OCI-LY3 (cell line): Measurements from ENCODE around the gene EXOC4.
A peak's percentile ranks its signal among the peaks of the same experiment; 100 is the strongest.

Experiments used
- H2AFZ ChIP-seq: fragments of 200-600, 300-600 bp; shearing (Covaris generic); 2 replicates; pipeline ENCODE4 v1.6.0; 2014; ENCODE audit warnings: antibody characterized with exemption, low read depth, low read length
- H3K27ac ChIP-seq: fragments of 200-600, 300-600 bp; sonication (generic); 2 replicates; pipeline ENCODE4 v1.5.1; 2014; ENCODE audit warnings: mild to moderate bottlenecking, low read length, moderate library complexity, mixed read lengths
- H3K27me3 ChIP-seq: fragments of 200-600, 300-600 bp; sonication (generic); 2 replicates; pipeline ENCODE4 v1.6.1; 2014; ENCODE audit warnings: low read depth, low read length, mixed read lengths
- H3K36me3 ChIP-seq: fragments of 200-600, 300-600 bp; sonication (generic); replicated peaks from 2 replicates; pipeline ENCODE3; 2014; ENCODE audit warnings: low read depth, low read length, mixed read lengths
- H3K4me1 ChIP-seq: fragments of 300-600, 200-600 bp; sonication (generic); 2 replicates; pipeline ENCODE4 v1.6.1; 2014; ENCODE audit warnings: low read length, mixed read lengths
- H3K4me2 ChIP-seq: fragments of 200-600, 300-600 bp; sonication (generic); 2 replicates; pipeline ENCODE4 v1.6.1; 2014; ENCODE audit warnings: low read length, mixed read lengths
- H3K4me3 ChIP-seq: fragments of 300-600, 200-600 bp; sonication (generic); 2 replicates; pipeline ENCODE4 v1.5.1; 2014; ENCODE audit warnings: antibody characterized with exemption, mild to moderate bottlenecking, low read length, moderate library complexity
- H3K79me2 ChIP-seq: fragments of 300-600, 200-600 bp; shearing (Covaris generic); 2 replicates; pipeline ENCODE4 v1.6.1; 2014; ENCODE audit warnings: mild to moderate bottlenecking, low read length, mixed read lengths
- H3K9ac ChIP-seq: fragments of 300-600, 200-600 bp; shearing (Covaris generic); 2 replicates; pipeline ENCODE4 v1.6.0; 2014; ENCODE audit warnings: mild to moderate bottlenecking, low read length, moderate library complexity
- H3K9me3 ChIP-seq: fragments of 200-600, 300-600 bp; shearing (Covaris generic); 2 replicates; pipeline ENCODE4 v1.6.1; 2014; ENCODE audit warnings: low read length, mixed read lengths; ENCODE audit not compliant: insufficient read depth
- H4K20me1 ChIP-seq: fragments of 200-600, 300-600 bp; sonication (generic); 2 replicates; pipeline ENCODE4 v1.6.1; 2016; ENCODE audit warnings: low read length, mixed read lengths; ENCODE audit not compliant: insufficient read depth
- CTCF ChIP-seq: fragments of 200-600, 300-600 bp; sonication (generic); IDR thresholded peaks from 2 replicates; pipeline ENCODE4 v1.5.1; 2014; ENCODE audit warnings: antibody characterized with exemption, low read length, low read depth
- EZH2phosphoT487 ChIP-seq: fragments of 200-600 bp; shearing (Covaris generic); IDR thresholded peaks from 2 replicates; pipeline ENCODE4 v1.6.1; 2018; ENCODE audit warnings: antibody characterized with exemption, mixed run types, low read depth

EXOC4 gene

GRCh38 chr7:134013249-134013648 is 760.4 kb downstream of the EXOC4 start:
- no peak overlapping the region for H3K4me2 ChIP-seq
- no peaks in the 10 kb centered on the region for H4K20me1 ChIP-seq
- no peaks in the 10 kb centered on the region for H3K9me3 ChIP-seq
- H3K27me3 ChIP-seq: no peaks in the 10 kb centered on the region
- no peak overlapping the region for H3K4me3 ChIP-seq
- no peaks in the 10 kb centered on the region for H3K79me2 ChIP-seq
- H3K9ac ChIP-seq: no peak overlapping the region
- H3K4me1 ChIP-seq: no peaks in the 10 kb centered on the region
- H3K27ac ChIP-seq: no peak overlapping the region
- no peaks in the 10 kb centered on the region for H3K36me3 ChIP-seq
- H2AFZ ChIP-seq: no peak overlapping the region
- TF ChIP-seq EZH2phosphoT487: no peak
- TF ChIP-seq CTCF: no peak

- TF ChIP-seq EZH2phosphoT487 (no peak), CTCF (no peak)
- H3K9ac ChIP-seq: no peak overlapping the region
- no peak overlapping the region for H3K27ac ChIP-seq
- H3K9me3 ChIP-seq: no peaks in the 10 kb centered on the region
- no peak overlapping the region for H2AFZ ChIP-seq
- H3K4me1 ChIP-seq: no peaks in the 10 kb centered on the region
- no peak overlapping the region for H3K4me2 ChIP-seq
- no peaks in the 10 kb centered on the region for H3K27me3 ChIP-seq
- no peaks in the 10 kb centered on the region for H4K20me1 ChIP-seq
- no peaks in the 10 kb centered on the region for H3K79me2 ChIP-seq
- H3K36me3 ChIP-seq: no peaks in the 10 kb centered on the region
- no peak overlapping the region for H3K4me3 ChIP-seq
Measured at GRCh38 chr7:134014935-134015334, 762.1 kb downstream of the EXOC4 start.

GRCh38 chr7:134016223-134016941 is 763.5 kb downstream of the EXOC4 start:
- Histone ChIP-seq H3K36me3 (no peaks in the 10 kb centered on the region), H3K4me3 (no peak overlapping the region), H4K20me1 (no peaks in the 10 kb centered on the region), H3K4me1 (no peaks in the 10 kb centered on the region), H3K27ac (no peak overlapping the region), H2AFZ (no peak overlapping the region), H3K4me2 (no peak overlapping the region), H3K9ac (no peak overlapping the region), H3K27me3 (no peaks in the 10 kb centered on the region), H3K79me2 (no peaks in the 10 kb centered on the region), H3K9me3 (no peaks in the 10 kb centered on the region)
- TF ChIP-seq CTCF: peak; percentile 75
- TF ChIP-seq EZH2phosphoT487: no peak

GRCh38 chr7:134016942-134017303 is 764.0 kb downstream of the EXOC4 start:
- Histone ChIP-seq H3K27ac (no peak overlapping the region), H4K20me1 (no peaks in the 10 kb centered on the region), H3K4me1 (no peaks in the 10 kb centered on the region), H3K9ac (no peak overlapping the region), H3K27me3 (no peaks in the 10 kb centered on the region), H3K4me3 (no peak overlapping the region), H3K4me2 (no peak overlapping the region), H2AFZ (no peak overlapping the region), H3K9me3 (no peaks in the 10 kb centered on the region), H3K36me3 (no peaks in the 10 kb centered on the region), H3K79me2 (no peaks in the 10 kb centered on the region)
- TF ChIP-seq CTCF: peak; percentile 18; the same call in 1 of the 2 replicates
- TF ChIP-seq EZH2phosphoT487: no peak
